Neural cell (in vitro differentiated cells): ENCODE measurements around the gene ZNF559. TPM values are rescaled to one million over a fixed set of nuclear protein-coding genes. Genes with fewer than 3 reads are reported as not detected.

ENCODE experiments used
- H2AFZ ChIP-seq: fragments of 200-600, 300-800 bp; sonication (generic), shearing (Covaris generic); 2 replicates; pipeline ENCODE4 v1.6.0; 2014; ENCODE audit warnings: low read depth, mild to moderate bottlenecking, antibody characterized with exemption, low read length, moderate library complexity
- H3F3A ChIP-seq: fragments of 200-600 bp; shearing (Covaris generic); 2 replicates; pipeline ENCODE4 v1.6.1; 2016; ENCODE audit warnings: mild to moderate bottlenecking, moderate library complexity, mixed read lengths, antibody characterized with exemption, low read length; ENCODE audit not compliant: insufficient read depth, poor library complexity, severe bottlenecking
- H3K27ac ChIP-seq: fragments of 200-600, 300-800 bp; sonication (generic), shearing (Covaris generic); 2 replicates; pipeline ENCODE4 v1.5.1; 2014; ENCODE audit warnings: mild to moderate bottlenecking, low read length, moderate library complexity
- H3K27me3 ChIP-seq: fragments of 300-800, 200-600 bp; sonication (generic), shearing (Covaris generic); 2 replicates; pipeline ENCODE4 v1.6.0; 2014; ENCODE audit warnings: mild to moderate bottlenecking, low read depth, low read length, moderate library complexity; ENCODE audit not compliant: insufficient read depth
- H3K36me3 ChIP-seq: fragments of 300-800, 200-600 bp; sonication (generic), shearing (Covaris generic); 2 replicates; pipeline ENCODE4 v1.5.1; 2014; ENCODE audit warnings: mild to moderate bottlenecking, antibody characterized with exemption, low read length, moderate library complexity; ENCODE audit not compliant: insufficient read depth
- H3K4me2 ChIP-seq: fragments of 300-800, 200-600 bp; sonication (generic), shearing (Covaris generic); 2 replicates; pipeline ENCODE4 v1.6.0; 2014; ENCODE audit warnings: mild to moderate bottlenecking, low read length
- H3K4me3 ChIP-seq: fragments of 300-800, 200-600 bp; sonication (generic), shearing (Covaris generic); 2 replicates; pipeline ENCODE4 v1.5.1; 2014; ENCODE audit warnings: mild to moderate bottlenecking, low read length, moderate library complexity
- H3K79me2 ChIP-seq: fragments of 200-600 bp; shearing (Covaris generic); replicated peaks from 2 replicates; pipeline ENCODE4 v1.6.0; 2014; ENCODE audit warnings: mild to moderate bottlenecking, low read length, moderate library complexity; ENCODE audit not compliant: insufficient read depth
- H3K9ac ChIP-seq: fragments of 300-800, 200-600 bp; sonication (generic), shearing (Covaris generic); 2 replicates; pipeline ENCODE4 v1.6.1; 2016; ENCODE audit warnings: mild to moderate bottlenecking, low read length, mixed read lengths
- H3K9me2 ChIP-seq: fragments of 200-600 bp; shearing (Covaris generic); 2 replicates; pipeline ENCODE4 v1.6.1; 2016; ENCODE audit warnings: mild to moderate bottlenecking, low read length, mixed read lengths; ENCODE audit not compliant: insufficient read depth
- H3K9me3 ChIP-seq: fragments of 200-600, 300-800 bp; sonication (generic), shearing (Covaris generic); 2 replicates; pipeline ENCODE4 v1.6.1; 2016; ENCODE audit warnings: mild to moderate bottlenecking, mixed run types, low read length, moderate library complexity, mixed read lengths
- H4K20me1 ChIP-seq: fragments of 200-600 bp; shearing (Covaris generic); 2 replicates; pipeline ENCODE4 v1.6.1; 2016; ENCODE audit warnings: mild to moderate bottlenecking, mixed run types; ENCODE audit not compliant: insufficient read depth
- EP300 ChIP-seq: fragments of 450-650 bp; conservative IDR thresholded peaks from 2 replicates; pipeline ENCODE4 v1.6.1; 2014; ENCODE audit warnings: antibody characterized with exemption, mild to moderate bottlenecking, moderate library complexity; ENCODE audit not compliant: poor library complexity, severe bottlenecking
- EZH2 ChIP-seq: fragments of 200-600, 300-800 bp; shearing (Covaris generic), sonication (generic); IDR thresholded peaks from 2 replicates; pipeline ENCODE4 v1.6.1; 2014; ENCODE audit warnings: antibody characterized with exemption, low read length, borderline replicate concordance, mild to moderate bottlenecking; ENCODE audit not compliant: insufficient read depth, poor library complexity, severe bottlenecking
- MXI1 ChIP-seq: fragments of 450-650 bp; conservative IDR thresholded peaks from 2 replicates; pipeline ENCODE4 v1.6.1; 2014; ENCODE audit warnings: antibody characterized with exemption, mild to moderate bottlenecking; ENCODE audit not compliant: poor library complexity, severe bottlenecking
- POLR2AphosphoS5 ChIP-seq: IDR thresholded peaks from 2 replicates; pipeline ENCODE4 v1.6.1; 2012
- RAD21 ChIP-seq: fragments of 450-650 bp; conservative IDR thresholded peaks from 2 replicates; pipeline ENCODE4 v1.6.1; 2014; ENCODE audit warnings: antibody characterized with exemption, mild to moderate bottlenecking, moderate library complexity
- SMC3 ChIP-seq: fragments of 450-650 bp; conservative IDR thresholded peaks from 2 replicates; pipeline ENCODE4 v1.6.1; 2014; ENCODE audit warnings: antibody characterized with exemption, mild to moderate bottlenecking, moderate library complexity; ENCODE audit not compliant: poor library complexity
- TAF1 ChIP-seq: IDR thresholded peaks from 2 replicates; pipeline ENCODE4 v1.6.1; 2012; ENCODE audit warnings: low read depth
- polyA plus RNA-seq: library from polyadenylated mRNA; depleted of rRNA; stranded (reverse); fragments of >200 nt; gene quantifications from 2 replicates; pipeline ENCODE4 v1.2.3, GENCODE V29; 2014
- TF ChIP-seq, protein P1 (sequence below): fragments of 450-650 bp; IDR thresholded peaks from 2 replicates; pipeline ENCODE4 v1.5.1; 2014; ENCODE audit warnings: antibody characterized with exemption, mild to moderate bottlenecking, moderate library complexity; ENCODE audit not compliant: poor library complexity, severe bottlenecking
- TF ChIP-seq, protein P2 (sequence below): IDR thresholded peaks from 2 replicates; pipeline ENCODE4 v1.6.1; 2012; ENCODE audit warnings: borderline replicate concordance

Gene ZNF559
- polyA plus RNA-seq, 1 donor from 2014 or later, result 57.7 TPM

GRCh38 chr19:9345005-9345404 is 21.0 kb downstream of the ZNF559 start:
- H2AFZ ChIP-seq, result no peak overlapping the region
- H3K9me3 ChIP-seq, result peaks cover 59% of the 10 kb centered on the region
- H3K9ac ChIP-seq, result no peak overlapping the region
- no peak overlapping the region for H3K27ac ChIP-seq
- H3F3A ChIP-seq, result no peaks in the 10 kb centered on the region
- H4K20me1 ChIP-seq, result no peaks in the 10 kb centered on the region
- no peak overlapping the region for H3K4me3 ChIP-seq
- TF ChIP-seq TAF1 (no peak), EP300 (no peak), SMC3 (no peak), EZH2 (no peak), POLR2AphosphoS5 (no peak), RAD21 (no peak), MXI1 (no peak)
- TF ChIP-seq, protein P1, sequence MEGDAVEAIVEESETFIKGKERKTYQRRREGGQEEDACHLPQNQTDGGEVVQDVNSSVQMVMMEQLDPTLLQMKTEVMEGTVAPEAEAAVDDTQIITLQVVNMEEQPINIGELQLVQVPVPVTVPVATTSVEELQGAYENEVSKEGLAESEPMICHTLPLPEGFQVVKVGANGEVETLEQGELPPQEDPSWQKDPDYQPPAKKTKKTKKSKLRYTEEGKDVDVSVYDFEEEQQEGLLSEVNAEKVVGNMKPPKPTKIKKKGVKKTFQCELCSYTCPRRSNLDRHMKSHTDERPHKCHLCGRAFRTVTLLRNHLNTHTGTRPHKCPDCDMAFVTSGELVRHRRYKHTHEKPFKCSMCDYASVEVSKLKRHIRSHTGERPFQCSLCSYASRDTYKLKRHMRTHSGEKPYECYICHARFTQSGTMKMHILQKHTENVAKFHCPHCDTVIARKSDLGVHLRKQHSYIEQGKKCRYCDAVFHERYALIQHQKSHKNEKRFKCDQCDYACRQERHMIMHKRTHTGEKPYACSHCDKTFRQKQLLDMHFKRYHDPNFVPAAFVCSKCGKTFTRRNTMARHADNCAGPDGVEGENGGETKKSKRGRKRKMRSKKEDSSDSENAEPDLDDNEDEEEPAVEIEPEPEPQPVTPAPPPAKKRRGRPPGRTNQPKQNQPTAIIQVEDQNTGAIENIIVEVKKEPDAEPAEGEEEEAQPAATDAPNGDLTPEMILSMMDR, result no peak
- TF ChIP-seq, protein P2, sequence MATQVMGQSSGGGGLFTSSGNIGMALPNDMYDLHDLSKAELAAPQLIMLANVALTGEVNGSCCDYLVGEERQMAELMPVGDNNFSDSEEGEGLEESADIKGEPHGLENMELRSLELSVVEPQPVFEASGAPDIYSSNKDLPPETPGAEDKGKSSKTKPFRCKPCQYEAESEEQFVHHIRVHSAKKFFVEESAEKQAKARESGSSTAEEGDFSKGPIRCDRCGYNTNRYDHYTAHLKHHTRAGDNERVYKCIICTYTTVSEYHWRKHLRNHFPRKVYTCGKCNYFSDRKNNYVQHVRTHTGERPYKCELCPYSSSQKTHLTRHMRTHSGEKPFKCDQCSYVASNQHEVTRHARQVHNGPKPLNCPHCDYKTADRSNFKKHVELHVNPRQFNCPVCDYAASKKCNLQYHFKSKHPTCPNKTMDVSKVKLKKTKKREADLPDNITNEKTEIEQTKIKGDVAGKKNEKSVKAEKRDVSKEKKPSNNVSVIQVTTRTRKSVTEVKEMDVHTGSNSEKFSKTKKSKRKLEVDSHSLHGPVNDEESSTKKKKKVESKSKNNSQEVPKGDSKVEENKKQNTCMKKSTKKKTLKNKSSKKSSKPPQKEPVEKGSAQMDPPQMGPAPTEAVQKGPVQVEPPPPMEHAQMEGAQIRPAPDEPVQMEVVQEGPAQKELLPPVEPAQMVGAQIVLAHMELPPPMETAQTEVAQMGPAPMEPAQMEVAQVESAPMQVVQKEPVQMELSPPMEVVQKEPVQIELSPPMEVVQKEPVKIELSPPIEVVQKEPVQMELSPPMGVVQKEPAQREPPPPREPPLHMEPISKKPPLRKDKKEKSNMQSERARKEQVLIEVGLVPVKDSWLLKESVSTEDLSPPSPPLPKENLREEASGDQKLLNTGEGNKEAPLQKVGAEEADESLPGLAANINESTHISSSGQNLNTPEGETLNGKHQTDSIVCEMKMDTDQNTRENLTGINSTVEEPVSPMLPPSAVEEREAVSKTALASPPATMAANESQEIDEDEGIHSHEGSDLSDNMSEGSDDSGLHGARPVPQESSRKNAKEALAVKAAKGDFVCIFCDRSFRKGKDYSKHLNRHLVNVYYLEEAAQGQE, result no peak
- H3K9me2 ChIP-seq, result no peaks in the 10 kb centered on the region
- H3K79me2 ChIP-seq, result peaks cover 4% of the 10 kb centered on the region
- H3K27me3 ChIP-seq, result no peaks in the 10 kb centered on the region
- H3K4me2 ChIP-seq, result no peak overlapping the region
- peaks cover 45% of the 10 kb centered on the region for H3K36me3 ChIP-seq

- H3K9me3 ChIP-seq, result peaks cover 39% of the 10 kb centered on the region
- H3K27ac ChIP-seq, result no peak overlapping the region
- no peak overlapping the region for H3K4me3 ChIP-seq
- no peaks in the 10 kb centered on the region for H4K20me1 ChIP-seq
- H2AFZ ChIP-seq, result no peak overlapping the region
- no peaks in the 10 kb centered on the region for H3K27me3 ChIP-seq
- no peak for TF ChIP-seq MXI1
- TF ChIP-seq RAD21, result no peak
- TF ChIP-seq EP300, result no peak
- TF ChIP-seq, protein P1, result no peak
- TF ChIP-seq SMC3, result no peak
- no peaks in the 10 kb centered on the region for H3K9me2 ChIP-seq
- no peaks in the 10 kb centered on the region for H3K79me2 ChIP-seq
- H3K36me3 ChIP-seq, result peaks cover 30% of the 10 kb centered on the region
- no peaks in the 10 kb centered on the region for H3F3A ChIP-seq
- no peak overlapping the region for H3K4me2 ChIP-seq
- no peak overlapping the region for H3K9ac ChIP-seq
These were observed 24.3 kb downstream of the ZNF559 start for GRCh38 chr19:9348253-9348652.
